ENCODE results near the gene RCOR1. TPM values are rescaled to one million over a fixed set of nuclear protein-coding genes. Genes with fewer than 3 reads are reported as not detected.
"Not testable (repeated sequence)": the region's sequence is repeated elsewhere in the genome, so short reads cannot be mapped to it uniquely, and the experiment has no call there.

The RCOR1 gene
- total RNA-seq: 12.6 and 23.7 TPM in 2 replicates

DNA sequence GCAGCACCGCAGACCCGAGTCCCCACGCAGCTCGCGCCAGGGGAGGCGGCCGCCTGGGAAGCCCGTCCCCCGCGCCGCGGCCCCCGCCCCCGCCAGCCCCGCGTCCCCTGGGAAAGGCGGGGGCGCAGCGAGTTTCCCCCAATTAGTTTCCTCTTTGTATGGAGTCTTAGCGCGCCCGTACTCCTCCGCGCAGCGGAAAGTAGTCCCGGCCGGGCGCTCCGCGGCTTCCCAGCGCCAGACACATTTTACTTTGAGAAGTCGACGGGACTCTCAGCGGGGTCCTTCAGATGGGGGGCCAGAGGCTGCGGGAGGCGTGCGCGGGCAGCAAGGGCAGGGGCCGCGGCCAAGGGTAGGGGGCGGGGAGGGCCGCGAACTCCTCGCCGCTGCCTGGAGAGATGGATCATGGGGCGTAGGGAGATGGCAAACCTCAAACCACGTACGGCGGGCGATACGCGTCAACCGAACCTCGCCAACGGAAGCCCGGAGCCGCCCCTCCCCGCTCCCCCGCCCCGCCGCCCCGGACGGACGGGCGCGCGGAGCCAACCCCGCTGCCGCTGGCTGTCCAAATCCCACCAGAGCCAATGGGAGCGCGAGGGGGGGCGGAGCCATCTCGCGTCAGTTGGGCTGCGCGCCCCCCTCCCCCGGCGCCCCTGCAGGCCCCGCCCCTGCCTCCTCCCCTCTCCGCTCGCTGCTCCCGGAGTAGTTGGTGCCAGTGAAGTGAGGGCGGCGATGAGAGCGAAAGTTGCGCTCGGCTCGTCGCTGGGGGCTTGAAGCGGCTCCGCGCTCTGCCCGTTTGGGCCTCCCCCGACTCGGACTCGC is at the start of gene RCOR1:
Gene RCOR1, plus strand, starts transcription at position 706 of the 819 bp plus-strand sequence. CDS start 238 bp downstream, outside the sequence.
- TF ChIP-seq CTCF (IDR thresholded peaks at IDR 0.05; ENCODE audit: insufficient read depth, low read depth, low read length): no peak
- DNase-seq (ENCODE audit: low read depth): peak; percentile 98
- peak within 1 kb of the TSS; percentile 87 for H3K4me3 ChIP-seq (ENCODE audit: low read depth, low read length)

DNA sequence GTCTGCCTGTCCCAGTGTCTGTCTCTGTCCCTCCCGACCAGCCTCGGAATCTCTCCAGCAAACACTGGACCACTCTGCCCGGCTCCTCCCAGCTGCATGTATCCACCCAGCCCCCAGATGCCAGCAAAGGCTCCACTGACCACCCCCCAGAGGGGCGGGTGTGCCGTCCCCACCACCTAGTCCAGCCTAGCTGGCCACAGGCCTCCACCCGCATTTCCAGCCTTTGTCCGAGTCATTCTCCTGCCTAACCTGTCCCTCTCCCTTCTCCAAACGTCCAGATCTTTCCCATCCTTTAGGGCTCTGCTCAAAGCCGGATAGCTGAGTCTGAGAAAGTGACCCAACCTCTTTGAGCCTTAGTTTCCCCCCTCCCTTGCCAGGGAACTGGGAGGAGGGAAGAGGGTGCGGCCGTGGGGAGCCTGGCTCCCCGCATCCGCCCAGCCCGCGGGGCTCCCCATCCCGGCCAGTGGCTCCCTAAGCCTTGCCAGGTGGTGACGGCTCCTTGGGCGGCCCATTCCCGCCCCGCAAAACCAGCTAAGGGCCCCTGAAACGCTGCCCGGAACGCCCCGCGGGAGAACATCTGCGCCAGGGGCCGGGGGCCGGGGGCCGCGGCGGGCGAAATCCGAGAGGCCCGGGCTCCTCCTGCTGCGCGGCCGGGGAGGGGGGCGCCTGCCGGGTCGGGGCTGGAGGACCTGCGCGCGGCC is 48.3 kb upstream of the RCOR1 start:
- TF ChIP-seq CTCF (IDR thresholded peaks at IDR 0.05; ENCODE audit: insufficient read depth, low read depth, low read length): no peak
- no peak overlapping the region for H3K4me3 ChIP-seq (ENCODE audit: low read depth, low read length)
- DNase-seq (ENCODE audit: low read depth): no peak

DNA sequence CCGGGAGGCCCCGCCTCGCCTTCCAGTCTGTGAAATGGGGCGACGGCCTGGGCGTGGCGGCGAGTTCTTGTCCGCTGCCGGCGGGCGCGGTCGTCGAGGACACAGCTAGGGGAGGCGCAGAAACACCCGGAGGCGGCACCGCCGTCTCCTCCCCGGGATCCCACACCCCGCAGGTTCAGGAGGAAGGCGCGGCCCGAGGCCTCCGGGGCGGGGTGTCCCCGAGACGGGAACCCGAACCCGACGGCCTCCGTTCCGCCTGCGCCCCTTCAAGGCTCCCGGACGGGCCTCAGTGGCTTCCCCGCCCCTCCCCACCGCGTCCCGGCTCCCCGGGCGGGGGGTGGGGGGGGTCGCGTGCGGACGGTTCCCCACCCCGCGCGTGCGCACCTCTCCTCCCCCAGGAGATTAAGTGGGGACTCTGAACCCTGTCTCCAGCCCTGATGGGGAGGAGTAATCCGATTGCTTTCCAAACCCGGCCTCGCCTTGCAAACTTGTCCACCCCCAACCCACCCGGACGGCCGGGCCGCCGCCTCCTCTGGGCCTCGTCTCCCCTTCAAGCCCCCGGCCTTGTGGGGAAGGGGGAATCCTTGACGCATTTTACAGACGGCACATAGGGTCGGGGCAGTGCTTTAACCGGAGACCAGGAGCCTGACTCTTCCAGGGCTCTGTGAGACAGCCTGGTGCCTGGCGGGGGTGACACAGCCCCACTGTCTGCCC is 47.5 kb upstream of the RCOR1 start:
- DNase-seq (ENCODE audit: low read depth): no peak
- no peak for TF ChIP-seq CTCF (IDR thresholded peaks at IDR 0.05; ENCODE audit: insufficient read depth, low read depth, low read length)
- H3K4me3 ChIP-seq (ENCODE audit: low read depth, low read length): no peak overlapping the region

DNA sequence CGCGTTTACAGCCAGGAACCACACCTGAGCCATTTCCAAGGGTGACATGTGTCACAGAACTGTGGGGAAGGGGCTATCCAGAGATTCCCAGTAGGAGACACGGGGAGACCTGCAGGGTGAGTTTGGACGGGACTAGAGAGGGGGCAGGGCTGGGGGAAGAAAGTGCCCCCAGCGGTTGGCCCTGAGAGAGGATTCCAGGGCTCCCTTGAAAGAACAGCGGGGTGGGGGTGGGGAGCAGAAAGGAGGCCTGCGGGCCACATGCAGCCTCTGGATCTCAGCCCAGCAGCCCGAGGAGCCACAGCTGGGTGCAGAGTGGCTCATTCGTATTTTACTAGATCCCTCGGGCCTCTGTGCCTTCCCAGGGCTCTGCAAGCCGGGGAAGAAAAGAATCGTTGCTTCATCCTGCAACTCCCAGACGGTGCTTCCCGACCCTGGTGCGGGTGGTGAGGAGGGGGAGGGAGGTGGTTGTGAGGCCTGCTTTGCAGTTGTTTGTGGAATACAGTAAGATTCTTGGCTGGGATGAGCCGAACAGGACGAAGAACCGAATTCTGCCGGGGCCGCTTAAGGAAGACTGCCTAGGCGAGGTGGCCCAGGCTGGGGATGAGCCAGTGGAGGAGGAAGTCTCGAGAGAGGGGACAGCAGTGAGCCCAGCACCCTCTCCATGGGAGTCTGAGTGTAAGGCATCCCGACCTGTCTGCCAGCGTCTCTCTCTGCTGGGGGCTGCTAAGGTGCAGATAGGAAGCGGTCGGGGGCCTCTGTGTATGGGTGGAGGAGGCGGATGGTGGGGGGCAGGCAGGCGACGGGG is 46.8 kb upstream of the RCOR1 start:
- peak; percentile 10 for TF ChIP-seq CTCF (IDR thresholded peaks at IDR 0.05; ENCODE audit: insufficient read depth, low read depth, low read length)
- H3K4me3 ChIP-seq (ENCODE audit: low read depth, low read length): no peak overlapping the region
- peak; percentile 92 for DNase-seq (ENCODE audit: low read depth)

DNA sequence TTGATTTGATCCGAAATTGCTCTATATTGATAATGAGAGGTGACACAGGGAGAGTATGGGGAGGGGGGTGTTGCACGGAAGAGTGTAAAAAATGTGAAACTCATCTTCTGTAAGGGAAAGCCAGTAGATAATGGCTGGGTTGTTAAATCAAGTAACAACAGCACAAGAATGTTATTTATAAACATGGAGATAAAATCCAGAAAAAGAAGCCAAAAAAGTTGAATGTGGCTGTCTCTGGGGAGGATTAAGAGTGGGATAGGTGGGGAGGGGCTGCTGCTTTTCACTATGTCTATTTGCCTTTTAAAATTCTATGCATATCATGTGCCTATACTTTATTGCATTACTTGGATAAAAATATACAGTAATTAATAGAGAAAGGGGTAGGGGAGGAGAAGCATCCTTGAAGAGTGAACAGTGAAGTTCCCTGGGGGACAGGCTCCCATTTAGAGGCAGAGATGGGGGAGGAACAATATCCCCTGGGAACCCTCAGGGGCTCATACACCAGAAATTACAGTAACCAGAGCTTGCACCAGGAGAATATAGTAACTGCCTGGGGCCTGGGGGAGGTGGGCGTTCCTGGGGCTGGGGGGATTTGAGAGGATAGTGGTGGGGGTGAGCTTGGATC is 43.7 kb upstream of the RCOR1 start:
- no peak for TF ChIP-seq CTCF (IDR thresholded peaks at IDR 0.05; ENCODE audit: insufficient read depth, low read depth, low read length)
- DNase-seq (ENCODE audit: low read depth): peak; percentile 45
- no peak overlapping the region for H3K4me3 ChIP-seq (ENCODE audit: low read depth, low read length)

- not testable (repeated sequence) for H3K4me3 ChIP-seq (ENCODE audit: low read depth, low read length); DNase-seq (ENCODE audit: low read depth)
These were observed 41.5 kb upstream of the RCOR1 start for GRCh38 chr14:102550927-102551401.
